ENCODE results near the gene GAB2. TPM values are rescaled to one million over a fixed set of nuclear protein-coding genes. Genes with fewer than 3 reads are reported as not detected.
"Not testable (repeated sequence)": the region's sequence is repeated elsewhere in the genome, so short reads cannot be mapped to it uniquely, and the experiment has no call there.

The GAB2 gene
- polyA plus RNA-seq, 5 donors = 16.1 to 20.4 (median 17.7) TPM

DNA sequence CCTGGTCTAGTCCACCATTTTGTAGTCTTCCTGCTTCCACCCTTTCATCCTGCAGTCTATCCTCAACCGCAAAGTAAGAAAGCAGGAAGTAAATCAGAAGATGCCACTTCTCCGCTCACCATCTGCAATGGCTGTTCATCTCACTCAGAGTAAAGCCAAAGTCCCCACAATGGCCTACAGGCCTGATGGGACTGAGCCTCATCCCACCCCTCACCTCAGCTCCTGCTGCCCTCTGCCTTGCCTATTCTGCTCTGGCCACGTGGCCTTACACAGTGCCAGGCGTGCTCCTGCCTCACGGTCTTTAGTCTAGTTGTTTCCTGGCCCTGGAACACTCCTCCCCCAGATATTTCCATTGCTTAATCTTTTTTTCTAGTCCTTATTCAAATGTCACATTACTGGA lies 133.4 kb downstream of the GAB2 start:
- no peak for DNase-seq

- no peak for DNase-seq
These were observed 134.8 kb downstream of the GAB2 start for GRCh38 chr11:78282821-78283220.

GRCh38 chr11:78281511-78281910 lies 136.1 kb downstream of the GAB2 start:
- no peak for DNase-seq

DNA sequence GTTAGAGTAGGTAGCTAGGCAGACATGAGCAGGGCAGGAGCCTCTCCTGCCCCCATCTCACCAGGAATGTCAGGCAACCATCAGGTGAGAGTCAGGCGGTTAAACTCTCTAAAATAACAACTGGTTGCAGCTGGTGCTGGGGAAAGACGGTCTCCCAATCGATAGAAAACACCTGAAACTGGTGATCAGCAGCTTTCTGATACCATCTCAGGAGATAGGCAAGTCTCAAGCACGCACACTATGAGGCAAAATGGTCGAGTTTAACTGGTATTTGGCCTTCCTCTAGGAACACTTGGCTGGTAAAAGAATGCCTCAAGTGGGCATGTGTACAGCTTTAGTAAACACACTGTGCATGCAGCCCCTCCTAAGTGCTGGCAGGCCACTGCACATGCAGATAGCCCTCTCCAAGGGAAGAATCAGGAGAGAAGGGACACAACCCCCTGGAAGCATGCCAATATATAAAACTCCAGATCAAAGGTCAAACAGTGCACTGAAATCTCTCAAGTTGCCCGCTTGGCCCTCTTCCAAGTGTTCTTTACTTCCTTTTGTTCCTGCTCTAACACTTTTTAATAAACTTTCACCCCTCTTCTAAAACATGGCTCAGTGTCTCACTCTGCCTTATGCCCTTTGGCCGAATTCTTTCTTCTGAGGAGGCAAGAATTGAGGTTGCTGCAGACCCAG lies 140.2 kb downstream of the GAB2 start:
- peak in 1 of 2 donors; percentile 55 for DNase-seq

DNA sequence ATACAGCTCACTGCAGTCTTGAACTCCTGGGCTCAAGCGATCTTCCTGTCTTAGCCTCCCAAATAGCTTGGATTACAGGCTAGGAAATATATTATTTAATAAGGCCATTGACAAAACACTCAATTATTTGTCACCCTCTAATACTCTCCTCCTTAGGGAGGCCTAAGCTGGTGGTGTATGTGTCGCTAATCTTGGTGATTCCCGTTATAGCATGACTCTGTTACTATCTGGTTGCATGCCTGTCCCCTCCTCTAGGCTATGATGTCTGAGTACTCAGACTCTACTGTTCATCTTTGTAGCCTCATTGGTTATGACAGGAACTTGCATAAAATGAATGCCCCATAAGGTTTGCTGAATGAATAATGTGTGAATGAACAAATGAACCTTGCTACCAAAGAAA lies 141.3 kb downstream of the GAB2 start:
- DNase-seq = no peak

DNA sequence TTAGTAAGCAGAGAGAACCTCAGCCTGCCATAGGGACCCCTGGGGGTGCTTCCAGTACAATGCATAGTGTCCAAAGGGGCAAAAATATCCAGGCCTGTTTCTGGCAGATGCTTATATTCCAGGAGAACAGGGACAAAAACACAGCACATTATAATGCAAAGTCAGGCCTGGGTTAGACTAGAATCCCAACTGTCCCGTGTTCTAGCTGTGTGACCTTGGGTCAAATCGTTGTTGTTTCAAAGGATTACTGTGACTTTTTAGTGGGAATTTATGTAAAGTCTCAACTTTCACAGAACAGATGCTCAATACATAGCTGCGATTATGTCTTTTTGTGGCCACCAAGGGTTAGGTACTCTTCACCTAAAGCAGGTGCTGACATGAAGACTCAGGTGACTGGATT lies 142.9 kb downstream of the GAB2 start:
- no peak for DNase-seq

- DNase-seq = not testable (repeated sequence)
These were observed 144.9 kb downstream of the GAB2 start for GRCh38 chr11:78272625-78273269.

DNA sequence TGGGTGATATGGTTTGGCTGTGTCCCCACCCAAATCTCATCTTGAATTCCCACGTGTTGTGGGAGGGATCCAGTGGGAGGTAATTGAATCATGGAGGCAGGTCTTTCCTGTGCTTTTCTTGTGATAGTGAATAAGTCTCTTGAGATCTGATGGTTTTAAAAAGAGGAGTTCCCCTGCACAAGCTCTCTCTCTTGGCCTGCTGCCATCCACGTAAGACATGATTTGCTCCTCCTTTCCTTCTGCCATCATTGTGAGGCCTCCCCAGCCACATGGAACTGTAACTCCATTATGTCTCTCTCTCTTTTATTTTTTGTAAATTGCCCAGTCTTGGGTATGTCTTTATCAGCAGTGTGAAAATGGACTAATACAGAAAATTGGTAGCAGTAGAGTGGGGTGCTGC lies 145.8 kb downstream of the GAB2 start:
- DNase-seq = not testable (repeated sequence)

- DNase-seq = no peak
These were observed 146.6 kb downstream of the GAB2 start for GRCh38 chr11:78270971-78271370.

- DNase-seq = no peak
These were observed 147.8 kb downstream of the GAB2 start for GRCh38 chr11:78269806-78270205.

GRCh38 chr11:78268591-78269410 lies 148.8 kb downstream of the GAB2 start:
- DNase-seq = no peak

DNA sequence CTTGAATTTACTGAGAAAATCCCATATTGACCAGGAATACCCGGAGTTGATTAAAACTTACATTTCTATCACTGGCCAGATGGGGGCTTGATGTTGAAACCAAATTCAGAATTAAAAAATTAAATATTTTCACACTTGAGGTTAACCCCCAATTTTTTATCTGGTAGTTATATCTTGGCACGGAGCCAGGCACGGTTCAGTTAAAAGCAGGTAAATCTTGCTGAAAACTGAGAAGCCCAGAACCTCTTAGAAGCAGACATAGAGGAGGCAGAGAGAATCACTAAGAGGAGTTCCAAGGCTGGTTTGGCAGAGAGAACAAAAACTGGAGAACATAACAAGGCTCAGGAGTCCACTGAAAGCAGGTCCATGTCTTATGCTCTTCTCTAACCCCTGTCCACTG lies 151.2 kb downstream of the GAB2 start:
- no peak for DNase-seq

GRCh38 chr11:78265326-78265725 lies 152.3 kb downstream of the GAB2 start:
- no peak for DNase-seq

DNA sequence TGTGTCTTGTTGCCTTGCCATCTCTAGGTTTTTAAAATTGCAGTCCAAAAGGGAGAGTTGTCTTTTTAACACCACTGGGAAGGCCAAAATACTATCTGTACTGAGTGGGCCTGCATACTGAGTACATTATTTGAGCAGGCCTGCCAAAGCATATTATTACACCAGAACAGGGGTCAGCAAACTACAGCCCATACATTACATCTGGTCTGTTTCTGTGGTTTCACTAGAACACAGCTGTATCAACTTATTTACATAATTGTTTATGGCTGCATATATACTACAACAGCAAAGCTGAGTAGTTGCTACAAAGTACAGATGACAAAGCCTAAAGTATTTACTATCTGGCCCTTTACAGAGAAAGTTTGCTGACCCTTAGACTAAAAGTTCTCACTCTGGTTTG lies 154.9 kb downstream of the GAB2 start:
- peak in 1 of 2 donors; percentile 52 for DNase-seq

DNA sequence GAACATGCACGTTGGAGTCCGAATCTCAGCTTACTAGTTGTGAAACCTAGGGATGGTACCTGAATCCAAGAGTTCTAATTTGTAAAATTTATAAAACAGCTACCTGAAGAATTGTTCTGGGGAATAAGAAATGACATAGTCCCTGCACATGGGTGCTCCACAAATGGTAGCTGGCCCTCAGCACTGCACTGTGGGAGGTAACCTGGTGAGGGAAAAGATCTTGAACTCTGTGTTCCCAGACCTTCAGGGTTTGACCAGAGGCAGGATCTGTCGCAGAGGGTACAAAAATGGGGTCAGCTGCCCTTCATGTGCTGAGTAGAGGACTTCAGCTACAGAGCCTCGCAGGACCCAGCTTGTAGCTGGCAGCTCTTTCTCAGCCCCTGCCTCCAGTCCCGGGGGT lies 155.4 kb downstream of the GAB2 start:
- no peak for DNase-seq

GRCh38 chr11:78261828-78262227 lies 155.8 kb downstream of the GAB2 start:
- no peak for DNase-seq

- no peak for DNase-seq
These were observed 156.3 kb downstream of the GAB2 start for GRCh38 chr11:78261367-78261766.

- no peak for DNase-seq
These were observed 157.7 kb downstream of the GAB2 start for GRCh38 chr11:78259777-78260487.

DNA sequence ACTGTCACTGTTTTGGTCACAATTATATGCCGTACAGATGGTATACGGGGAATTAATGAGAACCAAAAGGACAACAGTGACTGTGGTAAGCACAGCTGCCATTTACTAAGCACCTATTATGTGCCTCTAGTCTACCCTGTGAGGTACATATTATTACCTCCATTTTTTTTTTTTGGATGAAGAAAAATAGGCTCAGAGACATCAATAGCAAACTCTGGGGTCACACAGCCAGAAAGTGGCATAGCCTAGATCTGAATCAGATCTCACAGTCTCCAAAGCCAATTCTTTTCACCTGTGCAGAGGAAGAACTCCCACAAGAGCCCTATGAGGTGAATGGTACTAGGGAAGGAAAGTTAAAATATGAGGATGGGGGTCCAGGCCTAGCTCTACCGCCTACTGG lies 160.0 kb downstream of the GAB2 start:
- no peak for DNase-seq

GRCh38 chr11:78256962-78257361 lies 160.7 kb downstream of the GAB2 start:
- peak in 1 of 2 donors; percentile 49 for DNase-seq

- DNase-seq = no peak
These were observed 161.7 kb downstream of the GAB2 start for GRCh38 chr11:78255919-78256318.

- no peak for DNase-seq
These were observed 163.4 kb downstream of the GAB2 start for GRCh38 chr11:78254268-78254667.

Measured in right lung (tissue), 5 donors.